Activated CD8-positive, alpha-beta memory T cell treated with anti-CD3 and anti-CD28 coated beads, Interleukin-2, amount 50 U/mL, for 4 hours (primary cell): Measurements from ENCODE around the gene PACSIN1.

Experiments used
- DNase-seq: peaks from one replicate; pipeline ENCODE4 v3.0.0-alpha.2; 2020

The PACSIN1 gene

GRCh38 chr6:34547701-34548644, 82.1 kb downstream of the PACSIN1 start:
- DNase-seq: no peak

GRCh38 chr6:34549026-34549803, 83.3 kb downstream of the PACSIN1 start:
- DNase-seq: no peak

- no peak for DNase-seq
These were observed 83.9 kb downstream of the PACSIN1 start for GRCh38 chr6:34549804-34550202.

- DNase-seq: no peak
These were observed 85.8 kb downstream of the PACSIN1 start for GRCh38 chr6:34551720-34552119.

GRCh38 chr6:34552620-34553019, 86.7 kb downstream of the PACSIN1 start:
- no peak for DNase-seq

GRCh38 chr6:34553146-34553545, 87.3 kb downstream of the PACSIN1 start:
- DNase-seq: no peak

GRCh38 chr6:34553750-34554149, 87.9 kb downstream of the PACSIN1 start:
- DNase-seq: no peak

GRCh38 chr6:34554291-34555006, 88.6 kb downstream of the PACSIN1 start:
- DNase-seq: no peak

GRCh38 chr6:34555007-34555322, 89.1 kb downstream of the PACSIN1 start:
- no peak for DNase-seq

GRCh38 chr6:34555328-34555727, 89.5 kb downstream of the PACSIN1 start:
- no peak for DNase-seq

- DNase-seq: no peak
These were observed 90.2 kb downstream of the PACSIN1 start, which contains the start of gene SPDEF for GRCh38 chr6:34556031-34556471. SPDEF (minus strand) TSS chr6:34556329; CDS start chr6:34544455, 11,874 bp downstream.

GRCh38 chr6:34556493-34556892, 90.6 kb downstream of the PACSIN1 start:
- no peak for DNase-seq

GRCh38 chr6:34557228-34557627, 91.4 kb downstream of the PACSIN1 start:
- no peak for DNase-seq

- DNase-seq: no peak
These were observed 92.4 kb downstream of the PACSIN1 start for GRCh38 chr6:34558172-34558714.

GRCh38 chr6:34559651-34560365, 93.9 kb downstream of the PACSIN1 start:
- DNase-seq: no peak

GRCh38 chr6:34560366-34561226, 94.7 kb downstream of the PACSIN1 start:
- no peak for DNase-seq

GRCh38 chr6:34561227-34561530, 95.3 kb downstream of the PACSIN1 start:
- no peak for DNase-seq

- DNase-seq: no peak
These were observed 96.5 kb downstream of the PACSIN1 start for GRCh38 chr6:34562350-34562749.

- no peak for DNase-seq
These were observed 97.1 kb downstream of the PACSIN1 start for GRCh38 chr6:34562861-34563512.

- no peak for DNase-seq
These were observed 97.6 kb downstream of the PACSIN1 start for GRCh38 chr6:34563513-34563870.

GRCh38 chr6:34564181-34564580, 98.3 kb downstream of the PACSIN1 start:
- no peak for DNase-seq
